ENCODE data around the gene NUTF2.

The NUTF2 gene

DNA sequence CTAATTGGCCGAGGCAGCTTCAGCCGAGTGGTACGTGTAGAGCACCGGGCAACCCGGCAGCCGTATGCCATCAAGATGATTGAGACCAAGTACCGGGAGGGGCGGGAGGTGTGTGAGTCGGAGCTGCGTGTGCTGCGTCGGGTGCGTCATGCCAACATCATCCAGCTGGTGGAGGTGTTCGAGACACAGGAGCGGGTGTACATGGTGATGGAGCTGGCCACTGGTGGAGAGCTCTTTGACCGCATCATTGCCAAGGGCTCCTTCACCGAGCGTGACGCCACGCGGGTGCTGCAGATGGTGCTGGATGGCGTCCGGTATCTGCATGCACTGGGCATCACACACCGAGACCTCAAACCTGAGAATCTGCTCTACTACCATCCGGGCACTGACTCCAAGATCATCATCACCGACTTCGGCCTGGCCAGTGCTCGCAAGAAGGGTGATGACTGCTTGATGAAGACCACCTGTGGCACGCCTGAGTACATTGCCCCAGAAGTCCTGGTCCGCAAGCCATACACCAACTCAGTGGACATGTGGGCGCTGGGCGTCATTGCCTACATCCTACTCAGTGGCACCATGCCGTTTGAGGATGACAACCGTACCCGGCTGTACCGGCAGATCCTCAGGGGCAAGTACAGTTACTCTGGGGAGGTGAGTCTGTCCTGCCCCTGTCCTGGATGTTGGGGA is 62.5 kb downstream of the NUTF2 start:
- no peak overlapping the region for H3K27ac ChIP-seq
- no peak for TF ChIP-seq CTCF (conservative IDR thresholded peaks at IDR 0.05)

DNA sequence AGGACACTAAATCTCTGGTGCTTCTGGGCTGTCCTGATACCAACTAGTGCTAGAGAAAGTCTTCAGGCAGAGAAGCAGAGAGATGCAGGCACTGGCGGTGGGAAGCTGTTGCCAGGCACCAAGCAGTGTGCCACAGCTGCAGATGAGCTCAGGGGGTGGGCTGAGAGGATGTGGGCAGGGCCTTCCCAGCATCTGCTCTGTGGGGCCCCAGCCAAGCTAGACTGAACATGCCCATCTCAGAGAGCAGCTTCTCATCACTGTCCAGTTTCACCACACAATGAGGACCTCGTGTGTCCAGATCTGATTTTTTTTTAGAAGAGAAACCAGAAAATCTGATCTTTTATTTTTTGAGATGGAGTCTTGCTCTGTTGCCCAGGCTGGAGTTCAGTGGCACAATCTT is 63.4 kb downstream of the NUTF2 start:
- TF ChIP-seq CTCF (conservative IDR thresholded peaks at IDR 0.05): no peak
- no peak overlapping the region for H3K27ac ChIP-seq

- H3K27ac ChIP-seq: peak overlapping the region; percentile 32
- no peak for TF ChIP-seq CTCF (conservative IDR thresholded peaks at IDR 0.05)
Measured at GRCh38 chr16:67914758-67915495, 68.2 kb downstream of the NUTF2 start.

GRCh38 chr16:67915496-67915769 is 68.7 kb downstream of the NUTF2 start:
- H3K27ac ChIP-seq: peak overlapping the region; percentile 32

- no peak for TF ChIP-seq CTCF (conservative IDR thresholded peaks at IDR 0.05)
- peak overlapping the region; percentile 32 for H3K27ac ChIP-seq
Measured at GRCh38 chr16:67915831-67916723, 69.3 kb downstream of the NUTF2 start.

DNA sequence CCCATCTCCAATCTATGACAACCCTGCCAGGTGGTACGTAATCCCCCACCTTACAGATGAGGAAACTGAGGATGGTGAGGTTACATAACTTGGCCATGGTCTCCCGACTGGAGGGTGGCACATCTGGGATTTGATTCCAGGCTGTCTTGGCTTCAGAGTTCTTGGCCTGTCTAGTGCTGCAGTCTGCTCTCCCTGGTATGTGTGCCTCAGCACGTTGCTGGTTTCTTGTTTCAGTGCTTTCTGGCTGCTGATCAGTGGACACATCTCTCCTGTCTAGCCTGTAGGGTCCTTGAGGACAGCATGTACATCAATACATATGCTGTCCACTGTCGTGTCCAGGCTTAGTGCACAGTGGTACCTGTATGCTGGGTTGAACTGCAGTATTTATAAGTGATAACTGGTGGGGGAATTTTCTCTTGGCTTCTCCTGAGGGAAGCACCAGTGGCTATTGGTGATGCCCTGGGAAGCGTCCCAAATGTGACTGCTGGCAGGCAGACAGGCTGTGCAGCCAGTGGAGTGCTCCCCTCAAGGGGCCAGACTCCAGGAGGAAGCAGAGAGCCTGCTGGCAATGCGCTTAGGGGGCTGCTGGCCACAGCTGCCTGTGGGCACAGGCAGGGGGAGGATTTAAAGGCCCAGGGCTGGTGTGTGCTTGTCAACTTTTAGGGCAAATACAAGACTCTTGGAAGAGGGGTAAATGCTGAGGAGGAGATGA is 70.6 kb downstream of the NUTF2 start:
- TF ChIP-seq CTCF (conservative IDR thresholded peaks at IDR 0.05): no peak
- H3K27ac ChIP-seq: no peak overlapping the region

DNA sequence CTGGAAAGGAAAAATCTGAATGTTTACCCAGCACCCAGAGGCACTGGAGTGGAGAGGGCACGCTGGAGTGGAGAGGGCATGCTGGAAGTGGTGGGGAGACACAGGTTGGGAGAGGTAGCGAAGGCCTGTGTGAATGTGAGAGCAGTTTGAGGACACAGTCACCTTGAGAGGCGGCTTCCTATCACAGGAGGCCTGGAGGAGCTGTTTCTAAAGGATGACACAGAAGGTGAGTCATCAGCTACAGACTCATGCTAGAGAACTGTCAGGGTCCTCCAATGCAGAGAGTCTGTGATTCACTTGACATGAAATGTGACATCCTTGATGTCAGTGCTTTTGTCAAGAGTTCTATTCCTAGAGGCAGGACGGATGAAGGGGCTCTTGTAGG is 71.1 kb downstream of the NUTF2 start:
- H3K27ac ChIP-seq: no peak overlapping the region
- no peak for TF ChIP-seq CTCF (conservative IDR thresholded peaks at IDR 0.05)
